Neural crest cell (in vitro differentiated cells): Measurements from ENCODE around the gene RTN4R. TPM values are rescaled to one million over a fixed set of nuclear protein-coding genes. Genes with fewer than 3 reads are reported as not detected.

Experiments
- DNase-seq: peaks from one replicate; pipeline ENCODE4 v3.0.0; 2021; ENCODE audit warnings: low read depth, mixed read lengths, low spot score
- H3K27ac Mint-ChIP-seq: one replicate; pipeline ENCODE4 v1.8.0; 2021; ENCODE audit warnings: mild to moderate bottlenecking, mixed read lengths; ENCODE audit not compliant: unreplicated experiment
- H3K27me3 Mint-ChIP-seq: 2 replicates; pipeline ENCODE4 v1.8.0; 2021; ENCODE audit warnings: low read depth, mild to moderate bottlenecking, mixed read lengths
- H3K36me3 Mint-ChIP-seq: 2 replicates; pipeline ENCODE4 v1.8.0; 2021; ENCODE audit warnings: low read depth, mild to moderate bottlenecking, mixed read lengths
- H3K4me1 Mint-ChIP-seq: 2 replicates; pipeline ENCODE4 v1.8.0; 2021; ENCODE audit warnings: mixed read lengths
- H3K4me3 Mint-ChIP-seq: one replicate; pipeline ENCODE4 v1.8.0; 2021; ENCODE audit warnings: mild to moderate bottlenecking, mixed read lengths
- H3K9me3 Mint-ChIP-seq: 2 replicates; pipeline ENCODE4 v1.8.0; 2021; ENCODE audit warnings: mixed read lengths
- CTCF ChIP-seq: fragments of 200-600 bp; sonication (generic); conservative IDR thresholded peaks from 2 replicates; pipeline ENCODE4 v1.5.0; 2021; ENCODE audit warnings: antibody characterized with exemption, mild to moderate bottlenecking
- total RNA-seq: library from RNA; stranded (reverse); gene quantifications from 2 replicates; pipeline ENCODE4 v1.2.1, GENCODE V29; 2021

RTN4R gene
- total RNA-seq, 1 donor from 2014 or later, result 19.0 TPM

- H3K36me3 Mint-ChIP-seq, result no peaks in the 10 kb centered on the region
- TF ChIP-seq CTCF, result no peak
- no peak overlapping the region for H3K27ac Mint-ChIP-seq
- H3K9me3 Mint-ChIP-seq, result no peaks in the 10 kb centered on the region
- peaks cover 15% of the 10 kb centered on the region for H3K4me1 Mint-ChIP-seq
- no peaks in the 10 kb centered on the region for H3K27me3 Mint-ChIP-seq
- no peak overlapping the region for H3K4me3 Mint-ChIP-seq
- DNase-seq, result no peak
These were observed 68.2 kb downstream of the RTN4R start for GRCh38 chr22:20199906-20200305.

GRCh38 chr22:20199413-20199842 lies 68.7 kb downstream of the RTN4R start:
- no peak for DNase-seq
- Mint-ChIP-seq H3K9me3 (no peaks in the 10 kb centered on the region), H3K36me3 (no peaks in the 10 kb centered on the region), H3K4me3 (no peak overlapping the region), H3K27me3 (no peaks in the 10 kb centered on the region), H3K27ac (no peak overlapping the region), H3K4me1 (peaks cover 15% of the 10 kb centered on the region)
- TF ChIP-seq CTCF, result no peak

GRCh38 chr22:20198557-20199319 lies 69.4 kb downstream of the RTN4R start:
- Mint-ChIP-seq H3K27me3 (no peaks in the 10 kb centered on the region), H3K4me3 (no peak overlapping the region), H3K9me3 (no peaks in the 10 kb centered on the region), H3K36me3 (no peaks in the 10 kb centered on the region), H3K27ac (no peak overlapping the region), H3K4me1 (peaks cover 11% of the 10 kb centered on the region)
- no peak for DNase-seq
- TF ChIP-seq CTCF, result no peak

GRCh38 chr22:20197407-20198030 lies 70.6 kb downstream of the RTN4R start:
- Mint-ChIP-seq H3K4me3 (no peak overlapping the region), H3K4me1 (no peaks in the 10 kb centered on the region), H3K9me3 (no peaks in the 10 kb centered on the region), H3K27me3 (no peaks in the 10 kb centered on the region), H3K36me3 (no peaks in the 10 kb centered on the region), H3K27ac (no peak overlapping the region)
- DNase-seq, result no peak
- TF ChIP-seq CTCF, result no peak

- H3K36me3 Mint-ChIP-seq, result no peaks in the 10 kb centered on the region
- no peaks in the 10 kb centered on the region for H3K9me3 Mint-ChIP-seq
- DNase-seq, result no peak
- H3K27me3 Mint-ChIP-seq, result no peaks in the 10 kb centered on the region
- no peaks in the 10 kb centered on the region for H3K4me1 Mint-ChIP-seq
- TF ChIP-seq CTCF, result no peak
- no peak overlapping the region for H3K4me3 Mint-ChIP-seq
- H3K27ac Mint-ChIP-seq, result peak overlapping the region; percentile 6
These were observed 71.8 kb downstream of the RTN4R start for GRCh38 chr22:20196094-20196842.
